Measurements from ENCODE around the gene CHST11. TPM values are rescaled to one million over a fixed set of nuclear protein-coding genes. Genes with fewer than 3 reads are reported as not detected.

CHST11 gene
- total RNA-seq, 1 experiment from 2014 or later = 1.1 TPM

DNA sequence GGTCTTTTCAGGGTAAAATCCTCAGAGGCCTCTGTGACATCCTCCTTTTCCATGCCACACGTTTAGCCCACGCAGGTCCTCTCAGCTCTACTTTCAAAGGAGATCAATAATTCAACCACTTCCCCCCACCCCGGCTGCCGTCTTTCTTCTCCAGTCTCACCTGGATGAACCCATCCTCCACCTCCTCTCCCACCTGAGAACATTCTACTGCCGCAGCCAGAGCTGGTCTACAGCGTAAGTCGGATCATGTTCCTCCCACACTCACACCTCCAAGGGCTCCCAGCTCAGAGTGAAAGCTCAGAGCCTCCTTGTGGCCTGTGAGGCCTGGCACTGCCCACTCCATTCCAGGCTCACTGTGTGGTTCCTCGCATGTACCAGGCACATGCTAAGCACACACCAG is 246.6 kb downstream of the CHST11 start:
- BruUV-seq (replicated peaks) = no TSS peak
- no peaks in the 10 kb centered on the region for H3K9me3 Mint-ChIP-seq (ENCODE audit: low read depth, unreplicated experiment)
- CTCF ChIA-PET = no interaction called here
- no peak for TF ChIP-seq CTCF (IDR thresholded peaks at IDR 0.05; ENCODE audit: unreplicated experiment)
- H3K27me3 Mint-ChIP-seq (ENCODE audit: unreplicated experiment) = peaks cover 38% of the 10 kb centered on the region
- no peak for DNase-seq
- no peaks in the 10 kb centered on the region for H3K36me3 Mint-ChIP-seq (ENCODE audit: insufficient read depth, unreplicated experiment)
- intact Hi-C loops (cut with micrococcal nuclease; ENCODE audit: unreplicated experiment) = no loop called here
- H3K4me1 Mint-ChIP-seq (ENCODE audit: low read depth, unreplicated experiment) = no peaks in the 10 kb centered on the region
- no peak overlapping the region for H3K27ac Mint-ChIP-seq (ENCODE audit: unreplicated experiment)
- H3K4me3 Mint-ChIP-seq (ENCODE audit: low read depth, unreplicated experiment) = no peak overlapping the region

GRCh38 chr12:104704224-104704779 is 247.6 kb downstream of the CHST11 start:
- BruUV-seq (replicated peaks) = no TSS peak
- Mint-ChIP-seq H3K9me3 (ENCODE audit: low read depth, unreplicated experiment) (no peaks in the 10 kb centered on the region), H3K27me3 (ENCODE audit: unreplicated experiment) (peaks cover 41% of the 10 kb centered on the region), H3K27ac (ENCODE audit: unreplicated experiment) (no peak overlapping the region), H3K4me1 (ENCODE audit: low read depth, unreplicated experiment) (no peaks in the 10 kb centered on the region), H3K36me3 (ENCODE audit: insufficient read depth, unreplicated experiment) (no peaks in the 10 kb centered on the region), H3K4me3 (ENCODE audit: low read depth, unreplicated experiment) (no peak overlapping the region)
- CTCF ChIA-PET = no interaction called here
- no peak for DNase-seq
- intact Hi-C loops (cut with micrococcal nuclease; ENCODE audit: unreplicated experiment) = no loop called here
- no peak for TF ChIP-seq CTCF (IDR thresholded peaks at IDR 0.05; ENCODE audit: unreplicated experiment)

- Mint-ChIP-seq H3K27ac (ENCODE audit: unreplicated experiment) (no peak overlapping the region), H3K36me3 (ENCODE audit: insufficient read depth, unreplicated experiment) (no peaks in the 10 kb centered on the region), H3K27me3 (ENCODE audit: unreplicated experiment) (peaks cover 70% of the 10 kb centered on the region), H3K4me1 (ENCODE audit: low read depth, unreplicated experiment) (no peaks in the 10 kb centered on the region), H3K4me3 (ENCODE audit: low read depth, unreplicated experiment) (no peak overlapping the region), H3K9me3 (ENCODE audit: low read depth, unreplicated experiment) (no peaks in the 10 kb centered on the region)
- no TSS peak for BruUV-seq (replicated peaks)
- CTCF ChIA-PET = no interaction called here
- no peak for TF ChIP-seq CTCF (IDR thresholded peaks at IDR 0.05; ENCODE audit: unreplicated experiment)
- intact Hi-C loops (cut with micrococcal nuclease; ENCODE audit: unreplicated experiment) = no loop called here
- no peak for DNase-seq
Measured at GRCh38 chr12:104707194-104707593, 250.4 kb downstream of the CHST11 start.

GRCh38 chr12:104707794-104708558 is 251.2 kb downstream of the CHST11 start:
- Mint-ChIP-seq H3K27me3 (ENCODE audit: unreplicated experiment) (peaks cover 78% of the 10 kb centered on the region), H3K4me3 (ENCODE audit: low read depth, unreplicated experiment) (no peak overlapping the region), H3K4me1 (ENCODE audit: low read depth, unreplicated experiment) (no peaks in the 10 kb centered on the region), H3K36me3 (ENCODE audit: insufficient read depth, unreplicated experiment) (no peaks in the 10 kb centered on the region), H3K27ac (ENCODE audit: unreplicated experiment) (no peak overlapping the region), H3K9me3 (ENCODE audit: low read depth, unreplicated experiment) (no peaks in the 10 kb centered on the region)
- no TSS peak for BruUV-seq (replicated peaks)
- no peak for DNase-seq
- no peak for TF ChIP-seq CTCF (IDR thresholded peaks at IDR 0.05; ENCODE audit: unreplicated experiment)
- intact Hi-C loops (cut with micrococcal nuclease; ENCODE audit: unreplicated experiment) = no loop called here
- CTCF ChIA-PET = no interaction called here
